NCI-H345 treated with DMSO at 0.1 percent for 48 hours (cell line): Measurements from ENCODE around the gene RDH12.

Source experiments
- DNase-seq: peaks from one replicate; lab custom pipeline; 2025; ENCODE audit not compliant: unreplicated experiment; lab: John Stamatoyannopoulos, UW

Gene RDH12

GRCh38 chr14:67746927-67747326 lies 45.2 kb downstream of the RDH12 start:
- DNase-seq = no peak

GRCh38 chr14:67748312-67748711 lies 46.6 kb downstream of the RDH12 start:
- no peak for DNase-seq

- no peak for DNase-seq
Observed at GRCh38 chr14:67749341-67750084, 47.8 kb downstream of the RDH12 start.

- DNase-seq = no peak
Observed at GRCh38 chr14:67756496-67756895, 54.8 kb downstream of the RDH12 start.

- DNase-seq = no peak
Observed at GRCh38 chr14:67757175-67757574, 55.5 kb downstream of the RDH12 start.

- DNase-seq = no peak
Observed at GRCh38 chr14:67759916-67760315, 58.2 kb downstream of the RDH12 start.

- DNase-seq = no peak
Observed at GRCh38 chr14:67762051-67762450, 60.4 kb downstream of the RDH12 start.

GRCh38 chr14:67763158-67763822 lies 61.6 kb downstream of the RDH12 start:
- DNase-seq = no peak

GRCh38 chr14:67764496-67764895 lies 62.8 kb downstream of the RDH12 start:
- no peak for DNase-seq

- no peak for DNase-seq
Observed at GRCh38 chr14:67765192-67765834, 63.6 kb downstream of the RDH12 start.

GRCh38 chr14:67766035-67766680 lies 64.5 kb downstream of the RDH12 start:
- DNase-seq = no peak

GRCh38 chr14:67768219-67768618 lies 66.5 kb downstream of the RDH12 start:
- no peak for DNase-seq

GRCh38 chr14:67773844-67774377 lies 72.2 kb downstream of the RDH12 start:
- no peak for DNase-seq

GRCh38 chr14:67776653-67777322 lies 75.1 kb downstream of the RDH12 start:
- no peak for DNase-seq

GRCh38 chr14:67778792-67779191 lies 77.1 kb downstream of the RDH12 start:
- no peak for DNase-seq

GRCh38 chr14:67782090-67782489 lies 80.4 kb downstream of the RDH12 start:
- no peak for DNase-seq
